Neutrophil (primary cell): ENCODE measurements around the gene RAB30.

Experiments
- H3K27ac ChIP-seq: fragments of 200-600 bp; sonication (generic); 2 replicates; pipeline ENCODE4 v1.5.1; 2016; ENCODE audit warnings: mild to moderate bottlenecking, moderate library complexity
- H3K27me3 ChIP-seq: fragments of 200-600 bp; sonication (generic); 2 replicates; pipeline ENCODE4 v1.6.0; 2016; ENCODE audit warnings: mild to moderate bottlenecking
- H3K36me3 ChIP-seq: fragments of 200-600 bp; sonication (generic); 2 replicates; pipeline ENCODE4 v1.5.1; 2017
- H3K4me1 ChIP-seq, 2 experiments: fragments of 200-600 bp in 1 of 2; sonication (generic) in 1 of 2; 1 replicate in 1 of 2; 2 replicates in 1 of 2; pipeline versions ENCODE4 v1.5.1 to v1.6.1; 2013 to 2016; ENCODE audit warnings: low read depth in 1 of 2, low read length in 1 of 2, mild to moderate bottlenecking in 1 of 2, moderate library complexity in 1 of 2; ENCODE audit not compliant: control insufficient read depth in 1 of 2, insufficient read depth in 1 of 2
- H3K4me3 ChIP-seq, 2 experiments: fragments of 200-600 bp in 1 of 2; sonication (generic) in 1 of 2; 1 replicate in 1 of 2; 2 replicates in 1 of 2; pipeline ENCODE4 v1.5.1; 2013 to 2016; ENCODE audit warnings: low read depth in 1 of 2, low read length in 1 of 2, mild to moderate bottlenecking in 1 of 2, moderate library complexity in 1 of 2
- H3K9me3 ChIP-seq: fragments of 200-600 bp; sonication (generic); 2 replicates; pipeline ENCODE4 v1.5.1; 2016
- CTCF ChIP-seq: fragments of 200-600 bp; sonication (generic); IDR thresholded peaks from 2 replicates; pipeline ENCODE4 v1.5.1; 2016; ENCODE audit warnings: antibody characterized with exemption

The RAB30 gene

GRCh38 chr11:83056204-83056603, 15.5 kb downstream of the RAB30 start:
- peaks cover 6% of the 10 kb centered on the region for H3K27me3 ChIP-seq
- H3K27ac ChIP-seq = peak overlapping the region; percentile 49
- peaks cover 0 to 14% of the 10 kb centered on the region in 2 experiments for H3K4me1 ChIP-seq
- no peaks in the 10 kb centered on the region for H3K36me3 ChIP-seq
- TF ChIP-seq CTCF = no peak
- H3K4me3 ChIP-seq = no peak overlapping the region
- H3K9me3 ChIP-seq = no peaks in the 10 kb centered on the region

- Histone ChIP-seq H3K4me3 (no peak overlapping the region), H3K27ac (no peak overlapping the region), H3K27me3 (peaks cover 6% of the 10 kb centered on the region), H3K9me3 (no peaks in the 10 kb centered on the region), H3K4me1 (peaks cover 0 to 14% of the 10 kb centered on the region in 2 experiments), H3K36me3 (no peaks in the 10 kb centered on the region)
- no peak for TF ChIP-seq CTCF
Observed at GRCh38 chr11:83054904-83055380, 16.8 kb downstream of the RAB30 start.

GRCh38 chr11:83054001-83054400, 17.7 kb downstream of the RAB30 start:
- no peaks in the 10 kb centered on the region for H3K9me3 ChIP-seq

GRCh38 chr11:83051760-83052671, 19.7 kb downstream of the RAB30 start:
- peaks cover 0 to 14% of the 10 kb centered on the region in 2 experiments for H3K4me1 ChIP-seq

More at GRCh38 chr11:83054001-83054400, 17.7 kb downstream of the RAB30 start:
- no peak overlapping the region for H3K27ac ChIP-seq
- peaks cover 3% of the 10 kb centered on the region for H3K27me3 ChIP-seq
- peaks cover 0 to 14% of the 10 kb centered on the region in 2 experiments for H3K4me1 ChIP-seq
- H3K36me3 ChIP-seq = no peaks in the 10 kb centered on the region
- H3K4me3 ChIP-seq = no peak overlapping the region
- no peak for TF ChIP-seq CTCF

More at GRCh38 chr11:83051760-83052671, 19.7 kb downstream of the RAB30 start:
- no peak for TF ChIP-seq CTCF
- Histone ChIP-seq H3K27me3 (no peaks in the 10 kb centered on the region), H3K4me3 (no peak overlapping the region), H3K36me3 (no peaks in the 10 kb centered on the region), H3K9me3 (no peaks in the 10 kb centered on the region), H3K27ac (no peak overlapping the region)
